GM21423 (cell line): ENCODE results near the gene DIS3L2.

ENCODE experiments used
- ATAC-seq: cut with Tn5 transposase; IDR thresholded peaks from one replicate; pipeline ENCODE4 v1.9.1; 2021; ENCODE audit warnings: mild to moderate bottlenecking, moderate library complexity; ENCODE audit not compliant: unreplicated experiment

The DIS3L2 gene

DNA sequence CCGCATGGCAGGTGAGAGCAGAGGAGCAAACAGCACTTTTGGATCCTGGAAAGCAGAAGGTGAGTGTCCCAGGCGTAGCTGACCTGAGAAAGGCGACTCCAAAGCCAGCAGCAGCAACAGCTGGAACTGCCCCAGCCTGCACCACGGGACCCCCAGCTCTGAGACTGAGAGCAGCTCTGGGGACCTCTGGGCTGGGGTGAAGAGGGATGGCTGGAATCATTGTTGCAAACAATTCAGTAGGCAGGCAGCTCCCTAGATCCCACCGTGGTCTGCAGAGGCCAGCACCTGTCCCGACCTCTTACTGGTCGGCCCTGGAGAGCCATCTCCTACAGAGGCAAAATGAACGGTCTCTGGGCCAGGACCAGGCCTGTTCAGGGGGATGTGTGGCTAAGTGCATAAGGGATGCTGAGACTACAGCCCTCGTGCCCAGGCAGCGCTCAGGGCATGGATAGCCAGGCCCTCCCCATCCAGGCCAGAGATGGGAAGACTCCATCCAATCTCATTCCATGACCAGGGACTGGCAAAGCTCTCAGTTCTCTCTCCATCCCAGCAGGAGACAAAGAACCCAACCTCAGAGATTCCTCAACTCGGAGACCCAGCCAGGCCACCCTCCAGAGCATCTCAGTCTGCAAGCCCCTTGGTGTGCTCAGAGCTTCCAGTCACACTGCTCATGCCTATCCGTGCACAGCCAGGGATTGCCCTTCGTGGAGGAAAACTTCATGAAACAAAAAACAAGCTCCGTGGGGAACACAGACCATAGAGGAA lies 378.8 kb downstream of the DIS3L2 start:
- ATAC-seq = no peak

- ATAC-seq = no peak
Observed at GRCh38 chr2:232341061-232341738, 379.7 kb downstream of the DIS3L2 start.

GRCh38 chr2:232341739-232342126 lies 380.2 kb downstream of the DIS3L2 start:
- ATAC-seq = no peak

- no peak for ATAC-seq
Observed at GRCh38 chr2:232342635-232343565, 381.4 kb downstream of the DIS3L2 start.

- ATAC-seq = no peak
Observed at GRCh38 chr2:232343821-232344220, 382.3 kb downstream of the DIS3L2 start.

GRCh38 chr2:232345251-232345650 lies 383.7 kb downstream of the DIS3L2 start:
- no peak for ATAC-seq

DNA sequence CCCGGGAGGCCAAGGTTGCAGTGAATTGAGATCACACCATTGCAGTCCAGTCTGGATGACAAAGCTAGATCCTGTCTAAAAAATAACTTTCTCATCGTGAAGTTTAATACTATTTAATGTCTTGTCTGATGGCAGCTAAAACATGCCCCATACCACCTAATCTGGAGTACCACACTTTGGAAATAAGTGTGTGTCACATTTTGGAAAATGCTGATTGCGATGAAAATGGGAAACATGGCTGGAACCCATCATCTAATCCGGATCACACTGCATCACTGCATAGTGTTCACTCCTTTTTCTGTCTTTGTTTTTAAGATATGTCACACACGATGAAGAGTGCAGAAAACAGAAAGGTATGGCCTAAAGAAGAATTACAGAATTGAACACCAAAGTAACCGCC lies 385.9 kb downstream of the DIS3L2 start:
- ATAC-seq = no peak

- ATAC-seq = no peak
Observed at GRCh38 chr2:232348936-232349335, 387.4 kb downstream of the DIS3L2 start.

DNA sequence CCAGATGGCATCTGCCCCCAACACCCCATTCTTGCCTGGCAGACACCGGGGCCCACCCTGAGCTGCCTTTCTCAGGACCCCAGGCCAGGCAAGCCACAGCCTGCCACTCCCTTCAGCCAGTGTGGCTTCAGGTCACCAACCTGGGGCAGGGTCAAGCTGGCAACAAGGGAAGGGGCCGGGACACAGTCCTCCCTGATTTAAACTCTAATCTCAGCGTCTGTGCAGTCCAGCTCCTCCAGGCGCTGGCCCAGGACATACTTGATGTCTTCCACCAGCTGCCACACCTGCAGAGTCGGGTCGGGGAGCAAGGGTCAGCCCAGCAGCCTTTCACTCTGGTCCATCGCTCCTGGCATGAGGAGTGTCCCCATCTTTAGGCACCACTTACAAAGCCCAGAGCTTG lies 388.0 kb downstream of the DIS3L2 start:
- no peak for ATAC-seq

DNA sequence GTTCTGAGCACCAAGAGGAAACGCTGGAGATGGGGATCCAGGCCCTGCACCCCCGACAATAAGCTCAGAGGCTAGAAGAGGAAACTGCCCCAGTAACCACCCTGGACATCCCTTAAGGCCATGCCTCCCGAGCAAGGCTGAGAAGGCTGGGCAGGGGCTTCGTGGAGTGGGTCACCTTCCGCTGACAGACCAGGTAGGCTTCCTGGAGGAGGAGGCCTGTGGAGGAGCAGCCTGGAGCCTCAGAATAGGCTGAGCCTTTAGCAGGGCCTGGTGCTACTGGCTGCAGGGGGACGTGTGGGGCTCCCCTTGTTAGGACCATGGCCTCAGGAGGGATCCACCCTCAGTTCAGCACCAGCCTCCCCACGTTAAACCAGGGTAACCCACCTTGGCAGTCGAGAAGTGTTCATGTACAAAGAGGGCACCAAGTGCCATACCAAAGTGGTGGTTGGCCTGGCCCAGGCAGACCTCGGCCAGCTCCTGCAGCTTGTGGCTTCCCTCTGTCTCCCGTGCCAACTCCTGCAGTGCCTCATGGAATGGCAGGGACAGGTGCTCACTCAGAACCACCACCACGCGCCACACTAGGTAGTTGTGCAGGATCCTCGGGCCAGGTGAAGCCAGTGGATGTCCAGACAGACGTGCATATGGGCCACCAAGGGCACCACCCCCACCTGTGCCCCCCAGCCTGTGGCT lies 388.6 kb downstream of the DIS3L2 start:
- no peak for ATAC-seq

DNA sequence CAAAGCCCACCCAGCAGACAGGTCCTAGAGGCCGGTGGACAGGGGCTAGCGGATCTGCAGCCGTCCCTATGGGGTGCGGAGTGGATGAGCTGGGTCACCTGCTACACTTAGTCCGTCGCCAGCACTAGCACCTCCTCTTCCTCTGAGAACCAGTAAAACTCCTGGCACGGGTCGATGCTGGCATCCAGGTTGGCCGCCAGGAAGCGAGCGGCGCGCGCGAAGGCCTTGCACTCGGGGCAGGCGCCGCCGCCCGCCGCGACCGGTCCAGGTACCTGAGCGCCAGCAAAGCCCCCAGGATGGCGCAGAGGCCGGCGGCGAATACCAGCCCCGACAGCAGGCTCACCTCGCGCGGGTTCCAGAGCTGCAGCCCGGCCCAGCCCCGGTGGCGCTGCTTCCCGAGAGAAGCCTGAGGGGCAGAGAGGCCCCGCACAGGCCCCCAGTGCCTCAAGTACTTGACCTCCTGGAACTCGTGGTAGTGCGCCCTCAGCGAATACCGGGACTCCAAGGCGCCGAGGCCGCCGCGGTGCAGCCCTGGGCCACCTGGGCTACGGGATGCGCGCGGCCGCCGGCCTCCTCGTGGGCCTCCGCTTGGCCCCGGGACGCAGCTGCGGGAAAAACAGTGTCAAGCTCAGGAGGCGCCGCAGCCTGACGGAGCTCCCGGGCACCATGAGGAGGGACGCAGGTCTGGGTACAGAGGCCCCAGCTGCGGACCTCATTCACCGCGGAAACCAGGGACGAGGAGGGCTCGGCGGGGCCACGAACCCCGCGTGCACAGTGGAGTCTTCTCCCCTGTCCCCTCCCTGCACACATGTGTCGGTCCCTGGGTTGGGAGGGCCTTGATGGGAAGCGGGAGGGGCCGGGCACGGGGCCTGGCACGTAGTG lies 389.5 kb downstream of the DIS3L2 start:
- no peak for ATAC-seq

- no peak for ATAC-seq
Observed at GRCh38 chr2:232351686-232352510, 390.4 kb downstream of the DIS3L2 start.

- no peak for ATAC-seq
Observed at GRCh38 chr2:232352511-232353091, 391.1 kb downstream of the DIS3L2 start.

DNA sequence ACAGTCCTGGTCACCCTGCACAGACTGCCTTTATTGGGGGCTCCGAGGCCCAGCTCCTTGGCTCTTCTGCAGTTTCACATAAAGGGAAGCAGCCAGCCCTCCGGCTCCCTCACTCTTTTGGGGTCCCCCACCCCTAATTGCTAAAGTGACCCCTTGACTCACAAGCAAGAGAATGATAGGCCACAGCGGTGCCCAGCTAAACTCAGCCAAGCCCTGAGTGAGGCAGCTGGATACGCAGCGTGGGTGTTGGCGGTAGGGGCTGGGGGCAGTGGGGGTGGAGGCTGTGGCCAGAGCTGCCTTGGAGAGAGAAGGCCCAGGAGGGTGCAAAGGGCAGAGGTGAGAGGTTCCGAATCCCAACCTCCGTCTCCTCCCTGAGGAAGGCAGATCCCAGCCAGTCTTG lies 391.6 kb downstream of the DIS3L2 start:
- ATAC-seq = no peak

DNA sequence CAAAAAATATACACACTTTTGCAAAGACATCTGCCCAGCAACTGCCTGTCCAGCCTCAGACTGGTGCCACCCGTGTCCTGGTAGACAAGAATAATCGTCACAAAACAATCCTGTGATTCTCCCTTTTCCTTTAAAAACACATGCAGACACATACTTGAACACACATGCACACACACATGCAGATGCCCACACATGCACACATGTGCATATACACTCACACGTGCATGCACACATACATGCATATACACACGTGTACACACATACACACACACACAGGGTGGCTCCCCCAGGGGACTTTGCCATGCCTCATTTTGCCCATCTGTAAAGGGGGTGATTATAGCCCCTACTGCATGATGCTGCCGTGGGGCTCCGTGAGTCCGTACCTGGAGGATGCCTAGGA lies 392.1 kb downstream of the DIS3L2 start:
- ATAC-seq = no peak

DNA sequence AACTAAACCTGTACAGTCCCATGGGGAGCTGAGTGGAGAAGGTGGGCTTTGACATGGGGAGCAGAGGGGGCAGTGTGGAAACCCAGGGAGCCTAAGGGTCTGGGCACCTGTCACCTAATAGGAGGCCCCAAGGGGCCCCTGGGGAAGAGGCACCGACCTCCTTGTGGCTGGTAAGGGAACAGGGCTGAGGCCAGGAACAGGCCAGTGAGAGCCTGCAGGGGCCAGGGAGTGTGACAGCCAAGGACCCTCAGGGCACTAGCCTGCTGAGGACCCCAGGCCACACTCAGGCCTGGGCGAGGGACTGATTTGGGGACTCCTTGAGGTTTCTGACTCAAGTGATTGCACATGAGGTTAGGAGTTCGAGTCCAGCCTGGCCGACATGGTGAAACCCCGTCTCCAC lies 392.6 kb downstream of the DIS3L2 start:
- ATAC-seq = no peak

GRCh38 chr2:232361646-232362045 lies 400.1 kb downstream of the DIS3L2 start:
- no peak for ATAC-seq

DNA sequence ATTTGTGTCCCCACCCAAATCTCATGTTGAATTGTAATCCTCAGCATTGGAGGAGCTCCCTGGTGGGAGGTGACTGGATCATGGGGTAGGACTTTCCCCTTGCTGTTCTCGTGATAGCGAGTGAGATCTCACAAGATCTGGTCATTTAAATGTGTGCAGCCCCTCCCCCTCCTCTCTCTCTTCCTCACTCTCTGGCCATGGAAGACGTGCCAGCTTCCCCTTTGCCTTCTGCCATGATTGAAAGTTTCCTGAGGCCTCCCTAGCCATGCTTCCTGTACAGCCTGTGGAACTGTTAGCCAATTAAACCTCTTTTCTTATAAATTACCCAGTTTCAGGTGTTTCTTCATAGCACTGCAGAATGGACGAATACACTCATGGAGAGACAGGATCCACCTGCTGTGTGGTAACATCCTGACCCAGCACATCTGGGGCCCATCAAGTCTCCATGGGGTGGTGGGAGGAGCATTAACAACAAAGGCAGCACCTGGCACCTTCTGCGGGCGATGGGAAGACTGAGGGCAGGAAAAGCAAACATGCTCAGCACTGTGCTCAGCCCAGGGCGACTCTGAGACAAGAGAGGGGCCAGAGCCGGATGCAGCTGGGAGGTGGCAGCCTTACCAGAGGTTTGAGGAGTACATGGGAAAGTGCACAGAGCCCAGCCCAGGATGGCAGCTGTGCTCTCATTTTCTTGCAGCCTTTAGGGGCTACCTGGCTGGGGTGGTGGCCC lies 400.8 kb downstream of the DIS3L2 start:
- ATAC-seq = no peak
